ENCODE measurements around the gene RPL41. TPM values are rescaled to one million over a fixed set of nuclear protein-coding genes. Genes with fewer than 3 reads are reported as not detected.

The RPL41 gene
- total and polyA plus RNA-seq, 10 of the 15 experiments (the other 5 are each of a cell fraction or from before 2014, with no cell fraction given) = 4,144 to 19,112 (median 8,004) TPM

- no peak for TF ChIP-seq ZZZ3 (IDR thresholded peaks at IDR 0.05; ENCODE audit: control insufficient read depth, insufficient read length, low read depth)
- TF ChIP-seq IRF3 (IDR thresholded peaks at IDR 0.05) = no peak
- TF ChIP-seq, protein P1, sequence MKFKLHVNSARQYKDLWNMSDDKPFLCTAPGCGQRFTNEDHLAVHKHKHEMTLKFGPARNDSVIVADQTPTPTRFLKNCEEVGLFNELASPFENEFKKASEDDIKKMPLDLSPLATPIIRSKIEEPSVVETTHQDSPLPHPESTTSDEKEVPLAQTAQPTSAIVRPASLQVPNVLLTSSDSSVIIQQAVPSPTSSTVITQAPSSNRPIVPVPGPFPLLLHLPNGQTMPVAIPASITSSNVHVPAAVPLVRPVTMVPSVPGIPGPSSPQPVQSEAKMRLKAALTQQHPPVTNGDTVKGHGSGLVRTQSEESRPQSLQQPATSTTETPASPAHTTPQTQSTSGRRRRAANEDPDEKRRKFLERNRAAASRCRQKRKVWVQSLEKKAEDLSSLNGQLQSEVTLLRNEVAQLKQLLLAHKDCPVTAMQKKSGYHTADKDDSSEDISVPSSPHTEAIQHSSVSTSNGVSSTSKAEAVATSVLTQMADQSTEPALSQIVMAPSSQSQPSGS (IDR thresholded peaks at IDR 0.05; ENCODE audit: low read length) = no peak
- TF ChIP-seq, protein P2, sequence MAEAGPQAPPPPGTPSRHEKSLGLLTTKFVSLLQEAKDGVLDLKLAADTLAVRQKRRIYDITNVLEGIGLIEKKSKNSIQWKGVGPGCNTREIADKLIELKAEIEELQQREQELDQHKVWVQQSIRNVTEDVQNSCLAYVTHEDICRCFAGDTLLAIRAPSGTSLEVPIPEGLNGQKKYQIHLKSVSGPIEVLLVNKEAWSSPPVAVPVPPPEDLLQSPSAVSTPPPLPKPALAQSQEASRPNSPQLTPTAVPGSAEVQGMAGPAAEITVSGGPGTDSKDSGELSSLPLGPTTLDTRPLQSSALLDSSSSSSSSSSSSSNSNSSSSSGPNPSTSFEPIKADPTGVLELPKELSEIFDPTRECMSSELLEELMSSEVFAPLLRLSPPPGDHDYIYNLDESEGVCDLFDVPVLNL (IDR thresholded peaks at IDR 0.05; ENCODE audit: low read depth, low read length) = no peak
- TF ChIP-seq EED (IDR thresholded peaks at IDR 0.05; ENCODE audit: low read depth) = no peak; the same call in 1 of the 2 replicates
- TF ChIP-seq RUNX3 (IDR thresholded peaks at IDR 0.05; ENCODE audit: low read length) = peak; percentile 52
- no peak; the same call in 1 of the 2 replicates for TF ChIP-seq POLR2AphosphoS5 (IDR thresholded peaks at IDR 0.05; ENCODE audit: low read length)
- no peak for TF ChIP-seq PAX8 (IDR thresholded peaks at IDR 0.05)
- TF ChIP-seq CEBPB (IDR thresholded peaks at IDR 0.05; ENCODE audit: borderline replicate concordance in 1 of 2, low read depth in 2 of 2, low read length in 2 of 2) = no peak
- TF ChIP-seq POLR2A (IDR thresholded peaks at IDR 0.05; ENCODE audit: low read depth, low read length) = peak; percentile 78
- peak; percentile 65 to 66; a peak in 3 of 4 replicates for TF ChIP-seq BHLHE40 (IDR thresholded peaks at IDR 0.05; ENCODE audit: borderline replicate concordance in 1 of 2, low read depth in 2 of 2, low read length in 1 of 2)
- TF ChIP-seq DPF2 (IDR thresholded peaks at IDR 0.05) = peak; percentile 42; the same call in 1 of the 2 replicates
- TF ChIP-seq FOS (IDR thresholded peaks at IDR 0.05; ENCODE audit: borderline replicate concordance, extremely low read depth, insufficient read length) = no peak
- no peak for TF ChIP-seq BCL11A (IDR thresholded peaks at IDR 0.05; ENCODE audit: low read depth, low read length)
- no peak for TF ChIP-seq CHD1 (IDR thresholded peaks at IDR 0.05; ENCODE audit: low read depth, low read length)
- no peak for TF ChIP-seq KDM1A (IDR thresholded peaks at IDR 0.05; ENCODE audit: borderline replicate concordance)
- 0 out of 2 replicates have a peak, but pooled peaks have one; percentile 40 for TF ChIP-seq LARP7 (IDR thresholded peaks at IDR 0.05)
- no peak for TF ChIP-seq HDAC6 (IDR thresholded peaks at IDR 0.05; ENCODE audit: unreplicated experiment)
- no peak for TF ChIP-seq REST (IDR thresholded peaks at IDR 0.05; ENCODE audit: low read depth, low read length)
- TF ChIP-seq POU2F2 (IDR thresholded peaks at IDR 0.05; ENCODE audit: borderline replicate concordance, low read depth, low read length) = no peak
These were observed 12.9 kb downstream of the RPL41 start (continued) for GRCh38 chr12:56129206-56129941.
